RWPE1 (cell line): Measurements from ENCODE around the gene PRSS38.

ENCODE experiments used
- CTCF ChIA-PET: fragments of 350-600 bp; sonication (Branson Sonifier 250); formaldehyde crosslinking; extraction: SDS; loops from one replicate; lab custom pipeline; 2021; lab: Yijun Ruan, JAX
- POLR2A ChIA-PET: fragments of 400-600 bp; formaldehyde crosslinking; extraction: SDS; loops from one replicate; lab custom pipeline; 2020; ENCODE audit warnings: antibody characterized with exemption; ENCODE audit not compliant: low non-redundant PET; lab: Yijun Ruan, JAX
- DNase-seq: peaks from one replicate; pipeline ENCODE4 v3.0.0; 2012; ENCODE audit warnings: low spot score
- H3K27ac ChIP-seq: fragments of 450-650 bp; 2 replicates; pipeline ENCODE4 v1.5.1; 2017
- CTCF ChIP-seq: fragments of 450-650 bp; conservative IDR thresholded peaks from 2 replicates; pipeline ENCODE4 v1.5.1; 2017; ENCODE audit warnings: low read depth, mild to moderate bottlenecking

The PRSS38 gene

GRCh38 chr1:227824204-227824603, 8.7 kb downstream of the PRSS38 start:
- DNase-seq = no peak
- no peak overlapping the region for H3K27ac ChIP-seq
- ChIA-PET CTCF (no interaction called here), POLR2A (no interaction called here)
- no peak for TF ChIP-seq CTCF

- POLR2A ChIA-PET = no interaction called here
- TF ChIP-seq CTCF = no peak
- no peak for DNase-seq
- CTCF ChIA-PET = interaction anchor here (0.6 kb wide), 1 partner anchor 139 kb away, joined by 3 read pairs; no protein-coding TSS in a partner anchor
- no peak overlapping the region for H3K27ac ChIP-seq
These were observed 13.3 kb downstream of the PRSS38 start for GRCh38 chr1:227828786-227829185.

- H3K27ac ChIP-seq = no peak overlapping the region
- DNase-seq = no peak
- POLR2A ChIA-PET = no interaction called here
- no peak for TF ChIP-seq CTCF
- CTCF ChIA-PET = no interaction called here
These were observed 22.7 kb downstream of the PRSS38 start for GRCh38 chr1:227838181-227838580.

- DNase-seq = no peak
- ChIA-PET POLR2A (no interaction called here), CTCF (no interaction called here)
- no peak overlapping the region for H3K27ac ChIP-seq
- no peak for TF ChIP-seq CTCF
These were observed 25.6 kb downstream of the PRSS38 start for GRCh38 chr1:227841096-227841495.

GRCh38 chr1:227844320-227845146, 29.1 kb downstream of the PRSS38 start:
- ChIA-PET POLR2A (interaction anchor here (0.6 kb wide), 1 partner anchor 875 kb away, joined by 3 read pairs; no protein-coding TSS in a partner anchor), CTCF (interaction anchor here (0.5 to 0.9 kb wide), 3 partner anchors 36 to 705 kb away, joined by 3 to 4 read pairs (median 3); no protein-coding TSS in a partner anchor)
- no peak for DNase-seq

GRCh38 chr1:227845147-227845458, 29.6 kb downstream of the PRSS38 start:
- POLR2A ChIA-PET = interaction anchor here (0.6 kb wide), 1 partner anchor 876 kb away, joined by 3 read pairs; no protein-coding TSS in a partner anchor
- CTCF ChIA-PET = interaction anchor here (0.6 kb wide), 1 partner anchor 706 kb away, joined by 3 read pairs; no protein-coding TSS in a partner anchor

More at GRCh38 chr1:227844320-227845146, 29.1 kb downstream of the PRSS38 start:
- no peak overlapping the region for H3K27ac ChIP-seq
- no peak for TF ChIP-seq CTCF

More at GRCh38 chr1:227845147-227845458, 29.6 kb downstream of the PRSS38 start:
- no peak for TF ChIP-seq CTCF
- no peak for DNase-seq
- no peak overlapping the region for H3K27ac ChIP-seq
